Esophagus muscularis mucosa (tissue), 2 donors: ENCODE measurements around the gene RUNX2.

ENCODE experiments used
- POLR2A ChIP-seq: fragments of 450-650 bp; IDR thresholded peaks from one replicate; pipeline ENCODE4 v1.6.1; 2017; ENCODE audit warnings: antibody characterized with exemption, moderate library complexity, mild to moderate bottlenecking, low read depth
- POLR2AphosphoS5 ChIP-seq, 2 donors: sonication (generic); formaldehyde crosslinking; IDR thresholded peaks; one replicate each; pipeline ENCODE4 v1.6.1; 2017; ENCODE audit warnings: antibody characterized with exemption in 2 of 2

DNA sequence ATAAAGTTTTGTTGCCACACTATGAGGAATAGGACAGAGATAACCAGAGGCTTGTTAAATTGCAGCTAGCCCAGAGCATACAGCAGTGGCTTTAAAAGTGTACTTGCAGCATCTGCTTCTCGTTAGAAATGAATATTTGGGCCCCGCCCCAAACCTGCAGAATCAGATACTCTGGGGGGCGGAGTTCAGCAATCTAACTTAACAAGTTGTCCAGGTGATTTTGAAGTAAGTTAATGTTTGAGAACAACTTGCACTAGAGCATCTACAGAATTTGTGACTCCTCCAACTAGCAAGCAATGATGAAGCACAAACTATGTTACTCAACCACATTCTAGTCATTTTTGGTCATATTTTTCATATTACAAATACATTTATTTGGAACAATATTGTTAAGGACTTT, 60.2 kb downstream of the RUNX2 start:
- no peak for TF ChIP-seq POLR2AphosphoS5 (IDR thresholded peaks at IDR 0.05)
- TF ChIP-seq POLR2A: no peak
